Motor neuron (in vitro differentiated cells): Measurements from ENCODE around the gene SOX1. TPM values are rescaled to one million over a fixed set of nuclear protein-coding genes. Genes with fewer than 3 reads are reported as not detected.

Experiments
- ATAC-seq, 8 experiments: fragments of 200-7000 bp; cut with Tn5 transposase; replicated peaks in 6 of 8; 2 replicates each; pipeline ENCODE4 v1.8.0; 2021; ENCODE audit warnings: mild to moderate bottlenecking in 8 of 8, moderate library complexity in 8 of 8
- H3K27ac ChIP-seq, 2 donors: fragments of 250-450 bp; sonication (Bioruptor Pico); 2 replicates each; pipeline ENCODE4 v1.9.0; 2021; ENCODE audit warnings: antibody characterized with exemption in 2 of 2, mild to moderate bottlenecking in 2 of 2, moderate library complexity in 1 of 2
- H3K4me1 ChIP-seq, 2 donors: fragments of 250-450 bp; sonication (Bioruptor Pico); replicated peaks in 1 of 2; 2 replicates each; pipeline ENCODE4 v1.6.1; 2021; ENCODE audit warnings: antibody characterized with exemption in 2 of 2, mild to moderate bottlenecking in 2 of 2, moderate library complexity in 1 of 2
- H3K4me3 ChIP-seq, 5 donors: fragments of 250-450 bp; sonication (Bioruptor Pico); 2 replicates each; pipeline ENCODE4 v1.9.0; 2021; ENCODE audit warnings: antibody characterized with exemption in 5 of 5, mild to moderate bottlenecking in 5 of 5, moderate library complexity in 4 of 5
- WGBS, 10 experiments: fragments of 450-650 bp; shearing (Covaris generic); methylation state at CpG; one replicate each; pipeline ENCODE4 v1.0.0; 2022; 5-methylcytosine and 5-hydroxymethylcytosine counted together
- in situ Hi-C, 9 experiments: fragments of 400-800 bp; cut with MboI; loops; one replicate each; pipeline ENCODE4 v1.15.0; 2021; ENCODE audit warnings: low sequenced_read_pairs in 9 of 9, low pct_unique_long_range_greater_than_20kb in 2 of 9; ENCODE audit not compliant: unreplicated experiment in 9 of 9
- total RNA-seq, 8 experiments: library from RNA; unstranded; fragments of 300-600 nt; gene quantifications; 2 replicates each; pipeline versions ENCODE4 v1.2.3 to v1.2.4, GENCODE V29; 2022

The SOX1 gene
- total RNA-seq, 8 experiments from 2014 or later: 0.14 to 4.6 (median 2.5) TPM

GRCh38 chr13:112116187-112116950 lies 49.4 kb downstream of the SOX1 start:
- Histone ChIP-seq H3K4me3 (no peak overlapping the region), H3K27ac (no peak overlapping the region), H3K4me1 (peaks cover 0 to 9% of the 10 kb centered on the region in 2 donors)
- WGBS, 10 experiments: 35 to 98% (median 94%) methylated on average over 5 to 12 of the region's 22 CpGs; no CpG with 5 or more reads in 6 of the 10 experiments
- no peak for ATAC-seq
- in situ Hi-C loops: no loop called here

DNA sequence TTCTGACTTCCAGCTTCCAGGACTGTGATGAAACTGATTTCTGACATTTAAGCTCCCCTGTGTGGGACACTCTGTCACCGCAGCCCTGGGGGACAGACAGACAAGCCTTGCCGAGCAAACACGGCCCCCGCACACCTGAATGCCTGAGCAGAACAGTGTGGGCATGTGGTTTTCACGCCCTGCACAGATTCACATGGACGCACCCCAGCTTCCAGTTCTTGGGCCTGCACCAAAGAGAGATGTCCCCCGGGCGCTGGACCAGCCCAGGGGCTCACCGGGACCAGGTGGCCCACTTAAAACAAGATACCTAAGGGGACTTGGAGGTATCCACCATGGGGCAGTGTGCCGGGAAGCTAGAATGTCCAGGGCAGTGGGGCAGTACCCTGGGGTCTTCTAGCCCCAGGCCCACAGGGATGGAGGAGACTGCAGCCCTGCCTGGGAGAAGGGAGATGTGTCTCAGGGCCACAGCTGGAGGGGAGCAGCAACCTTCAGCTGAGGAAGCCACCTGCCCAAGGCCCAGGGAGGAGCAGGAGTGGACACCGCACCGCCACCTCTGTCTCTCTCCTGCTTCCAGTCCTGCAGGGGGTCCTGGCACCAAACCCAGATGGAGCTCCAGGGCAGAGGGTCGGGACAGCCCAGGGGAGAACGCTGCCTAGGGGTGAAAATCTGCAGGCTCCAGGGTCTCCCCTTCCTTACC lies 50.5 kb downstream of the SOX1 start:
- no peak overlapping the region for H3K4me3 ChIP-seq
- H3K27ac ChIP-seq: no peak overlapping the region
- 0 to 100% (median 97%) methylated on average over 1 to 8 of the region's 14 CpGs; no CpG with 5 or more reads in 6 of the 10 experiments for WGBS, 10 experiments
- peaks cover 0 to 6% of the 10 kb centered on the region in 2 donors for H3K4me1 ChIP-seq
- no peak for ATAC-seq
- in situ Hi-C loops: no loop called here

- no peak overlapping the region for H3K4me3 ChIP-seq
- in situ Hi-C loops: no loop called here
- no peak for ATAC-seq
- 0 to 95% (median 43%) methylated on average over 1 to 7 of the region's 18 CpGs; no CpG with 5 or more reads in 6 of the 10 experiments for WGBS, 10 experiments
- peaks cover 0 to 6% of the 10 kb centered on the region in 2 donors for H3K4me1 ChIP-seq
- no peak overlapping the region for H3K27ac ChIP-seq
Observed at GRCh38 chr13:112117955-112118302, 51.0 kb downstream of the SOX1 start.

- WGBS, 10 experiments: 10 to 100% (median 80%) methylated on average over 2 to 7 of the region's 23 CpGs; no CpG with 5 or more reads in 4 of the 10 experiments
- no peak for ATAC-seq
- H3K4me3 ChIP-seq: no peak overlapping the region
- peaks cover 0 to 6% of the 10 kb centered on the region in 2 donors for H3K4me1 ChIP-seq
- in situ Hi-C loops: no loop called here
- H3K27ac ChIP-seq: no peak overlapping the region
Observed at GRCh38 chr13:112118451-112119064, 51.6 kb downstream of the SOX1 start.

DNA sequence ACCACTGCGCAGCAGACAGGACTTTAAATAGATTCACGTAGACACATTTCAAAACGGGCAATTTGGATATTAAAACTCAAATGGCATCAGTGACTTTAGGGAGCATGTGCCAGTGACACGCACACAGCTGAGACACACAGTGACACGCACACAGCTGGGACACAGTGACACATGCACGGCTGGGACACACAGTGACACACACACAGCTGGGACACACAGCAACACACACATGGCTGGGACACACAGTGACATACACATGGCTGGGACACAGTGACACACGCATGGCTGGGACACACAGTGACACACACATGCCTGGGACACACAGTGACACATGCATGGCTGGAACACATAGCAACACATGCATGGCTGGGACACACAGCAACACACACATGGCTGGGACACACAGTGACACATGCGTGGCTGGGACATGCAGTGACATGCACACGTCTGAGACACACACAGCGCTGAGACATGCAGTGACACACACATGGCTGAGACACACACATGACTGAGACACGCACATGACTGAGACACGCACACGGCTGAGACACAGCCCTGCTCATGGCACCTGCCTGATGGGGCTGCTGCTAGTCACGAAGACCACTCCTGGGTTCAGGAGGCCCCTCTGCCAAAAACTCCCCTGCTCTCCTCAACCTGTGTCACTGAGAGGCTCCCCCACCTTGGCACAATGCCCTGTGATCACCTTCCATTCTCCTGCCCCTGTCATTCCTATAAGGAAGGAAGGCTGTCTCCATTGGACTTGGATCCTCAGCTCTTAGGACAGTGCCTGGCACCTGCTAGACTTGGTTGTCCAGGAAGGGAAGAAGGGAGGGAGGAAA lies 52.5 kb downstream of the SOX1 start:
- in situ Hi-C loops: no loop called here
- no peak for ATAC-seq
- Histone ChIP-seq H3K4me3 (no peak overlapping the region), H3K27ac (no peak overlapping the region), H3K4me1 (peaks cover 0 to 6% of the 10 kb centered on the region in 2 donors)
- 0 to 96% (median 84%) methylated on average over 1 to 8 of the region's 14 CpGs; no CpG with 5 or more reads in 2 of the 10 experiments for whole genome bisulfite sequencing, 10 experiments

DNA sequence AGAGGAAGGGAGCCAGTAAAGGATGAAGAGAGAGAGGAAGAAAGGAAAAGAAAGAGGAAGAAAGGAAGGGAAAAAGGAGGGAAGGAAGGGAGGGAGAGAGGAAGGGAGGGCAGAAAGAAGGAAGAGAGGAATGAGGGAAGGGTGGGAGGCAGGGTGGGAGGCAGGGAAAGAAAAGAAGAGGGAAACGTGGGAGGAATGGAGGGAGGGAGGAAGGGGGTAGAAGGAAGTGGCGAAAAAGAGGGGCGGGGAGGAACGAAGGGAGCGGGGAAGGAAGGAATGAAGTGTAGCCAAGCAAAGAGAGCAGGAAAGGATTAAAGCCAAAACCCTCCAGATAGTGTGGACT lies 53.1 kb downstream of the SOX1 start:
- Histone ChIP-seq H3K27ac (no peak overlapping the region), H3K4me1 (peaks cover 0 to 6% of the 10 kb centered on the region in 2 donors), H3K4me3 (no peak overlapping the region)
- no peak for ATAC-seq
- no CpG with 5 or more reads among the region's 5 CpGs for WGBS, 10 experiments
- in situ Hi-C loops: no loop called here
